SIG-M5 treated with dmso at 0.1 percent for 504 hours (cell line): ENCODE results near the gene TINAG.

Experiments used
- DNase-seq: peaks from one replicate; lab custom pipeline; 2025; ENCODE audit not compliant: unreplicated experiment; lab: John Stamatoyannopoulos, UW

Gene TINAG, protein sequence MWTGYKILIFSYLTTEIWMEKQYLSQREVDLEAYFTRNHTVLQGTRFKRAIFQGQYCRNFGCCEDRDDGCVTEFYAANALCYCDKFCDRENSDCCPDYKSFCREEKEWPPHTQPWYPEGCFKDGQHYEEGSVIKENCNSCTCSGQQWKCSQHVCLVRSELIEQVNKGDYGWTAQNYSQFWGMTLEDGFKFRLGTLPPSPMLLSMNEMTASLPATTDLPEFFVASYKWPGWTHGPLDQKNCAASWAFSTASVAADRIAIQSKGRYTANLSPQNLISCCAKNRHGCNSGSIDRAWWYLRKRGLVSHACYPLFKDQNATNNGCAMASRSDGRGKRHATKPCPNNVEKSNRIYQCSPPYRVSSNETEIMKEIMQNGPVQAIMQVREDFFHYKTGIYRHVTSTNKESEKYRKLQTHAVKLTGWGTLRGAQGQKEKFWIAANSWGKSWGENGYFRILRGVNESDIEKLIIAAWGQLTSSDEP

DNA sequence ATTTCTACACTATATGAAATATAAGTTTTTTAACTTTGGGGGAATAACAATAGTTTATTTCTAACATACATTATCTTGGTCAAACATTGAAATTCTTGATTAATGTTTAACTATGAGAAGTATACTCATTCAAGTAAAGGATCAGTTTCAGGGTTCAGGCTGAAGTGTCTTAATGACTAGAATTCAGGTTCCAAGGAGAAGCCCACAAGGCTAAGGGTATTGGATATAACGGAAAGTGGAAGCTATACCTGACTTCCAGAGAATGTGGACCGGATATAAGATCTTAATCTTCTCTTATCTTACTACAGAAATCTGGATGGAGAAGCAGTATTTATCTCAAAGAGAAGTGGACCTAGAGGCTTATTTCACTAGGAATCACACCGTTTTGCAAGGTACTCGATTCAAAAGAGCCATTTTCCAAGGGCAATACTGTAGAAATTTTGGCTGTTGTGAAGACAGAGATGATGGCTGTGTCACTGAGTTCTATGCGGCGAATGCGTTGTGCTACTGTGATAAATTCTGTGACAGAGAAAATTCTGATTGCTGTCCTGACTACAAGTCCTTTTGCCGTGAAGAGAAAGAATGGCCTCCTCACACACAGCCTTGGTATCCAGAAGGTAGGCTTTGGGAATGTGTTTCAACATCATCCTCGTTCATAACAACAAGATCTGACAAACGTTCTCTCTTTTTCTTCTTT, at the start of gene TINAG:
TINAG (plus strand) TSS at position 153 of the 697 bp plus-strand sequence; CDS start at position 263, 110 bp downstream.
- no peak for DNase-seq

DNA sequence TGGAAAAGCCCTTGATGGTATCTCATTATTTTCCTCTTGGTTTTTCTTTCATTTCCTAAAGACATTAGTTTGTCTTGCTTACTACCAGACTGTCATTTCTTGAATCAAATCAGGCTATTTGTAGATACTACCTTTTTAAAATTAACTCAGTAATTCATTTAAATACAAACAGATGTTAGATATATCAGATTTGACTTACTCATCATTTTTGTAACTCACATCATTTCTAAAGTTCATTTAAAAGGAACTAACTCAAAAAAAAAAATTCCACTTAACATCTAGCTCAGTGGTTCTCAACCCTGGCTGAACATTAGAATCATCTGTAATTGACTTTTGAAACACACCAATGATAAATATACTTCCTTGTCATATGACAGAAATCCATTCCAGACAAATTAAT, 48.2 kb upstream of the TINAG start:
- no peak for DNase-seq

DNA sequence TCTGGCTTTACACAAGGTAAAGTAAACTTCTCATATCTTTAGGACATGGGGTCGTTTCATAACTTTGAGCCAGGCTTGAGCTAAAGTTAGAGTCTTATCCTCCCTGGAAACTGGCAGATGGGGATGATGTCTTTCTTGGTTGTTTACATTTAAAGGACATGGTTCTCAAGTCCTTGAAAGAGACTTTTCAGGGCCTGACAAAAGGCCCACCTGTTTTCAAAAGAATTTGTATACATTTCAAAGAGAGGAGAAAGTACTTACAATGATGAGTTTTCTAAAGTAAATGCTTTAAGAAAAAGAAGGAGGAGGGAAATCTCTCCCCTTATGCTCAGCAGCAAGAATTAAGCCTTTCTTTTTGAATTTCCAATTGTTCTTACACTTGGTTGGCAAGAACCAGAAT, 45.7 kb upstream of the TINAG start:
- no peak for DNase-seq

DNA sequence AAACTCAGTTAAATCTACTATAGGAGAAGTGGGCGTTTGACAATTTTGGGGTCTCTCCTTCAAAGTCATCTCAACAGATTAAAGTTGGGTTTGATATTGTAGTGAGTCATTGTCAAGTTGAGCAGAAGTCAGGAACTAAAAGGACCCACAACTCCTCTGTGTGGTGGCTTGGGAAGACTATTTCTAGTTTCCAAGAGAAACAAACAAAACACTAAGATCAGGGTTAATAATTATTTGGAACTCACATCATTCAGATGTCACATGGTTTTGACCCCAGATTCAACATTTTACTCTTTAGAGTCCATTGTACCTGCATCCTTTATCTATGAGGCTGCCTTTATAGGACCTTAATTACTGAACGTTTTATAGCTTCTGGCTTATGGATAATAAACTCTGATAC, 45.3 kb upstream of the TINAG start:
- no peak for DNase-seq

DNA sequence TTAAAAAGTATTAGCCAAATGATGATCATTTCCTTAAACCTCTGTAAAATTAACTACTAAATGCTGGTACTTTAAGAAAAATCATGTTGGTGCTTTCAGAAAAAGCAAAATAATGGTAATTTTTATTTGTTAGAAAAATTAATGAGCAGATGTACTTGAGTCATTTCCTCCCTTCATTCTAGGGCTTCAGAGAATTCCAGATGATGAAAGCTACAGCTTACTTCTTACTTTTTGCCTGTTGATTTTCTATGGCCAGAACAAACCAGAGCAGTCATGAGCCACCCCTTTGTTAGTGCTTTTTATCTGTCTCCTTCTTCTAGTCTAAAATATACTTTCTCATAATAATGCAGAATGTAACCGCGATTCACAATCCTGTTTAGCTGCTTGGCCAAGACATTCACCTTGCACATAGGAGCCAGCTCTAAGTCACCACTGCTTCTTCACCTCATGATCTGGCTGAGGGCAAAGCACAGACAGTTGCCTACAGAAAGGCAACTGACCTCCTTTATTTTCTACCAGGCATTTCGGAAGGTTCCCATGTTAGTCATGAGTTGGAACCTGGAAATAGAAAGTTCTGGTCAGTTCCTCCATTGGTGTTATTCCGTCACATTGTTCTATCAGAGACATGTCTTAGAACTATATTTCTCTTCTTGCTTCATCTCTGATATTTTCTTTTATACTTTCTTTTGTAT, 43.5 kb upstream of the TINAG start:
- DNase-seq: no peak

DNA sequence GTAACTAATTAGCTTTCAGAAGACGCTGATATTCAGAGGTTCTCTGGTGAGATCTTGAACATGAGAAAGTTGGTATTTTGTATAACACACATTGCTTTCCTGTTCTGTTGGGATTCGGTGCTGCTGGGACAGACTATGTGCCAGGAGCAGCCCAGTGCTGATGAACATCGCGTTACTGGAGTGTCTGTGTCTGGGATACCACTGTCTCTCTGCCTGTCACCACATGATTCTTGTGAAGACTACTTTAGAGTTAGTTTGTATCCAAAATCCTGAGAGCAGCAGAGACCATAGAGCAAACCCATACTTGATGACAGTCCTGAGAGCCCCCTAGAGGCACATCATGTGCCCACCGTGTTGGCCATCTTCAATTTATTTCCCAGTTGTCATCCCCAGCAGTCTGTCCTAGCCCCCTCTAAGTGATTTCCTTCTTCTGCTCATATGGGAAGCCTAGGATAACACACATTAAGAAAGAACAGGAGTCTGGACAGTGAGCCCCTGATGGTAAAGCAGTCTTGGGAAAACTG, 41.8 kb upstream of the TINAG start:
- no peak for DNase-seq

DNA sequence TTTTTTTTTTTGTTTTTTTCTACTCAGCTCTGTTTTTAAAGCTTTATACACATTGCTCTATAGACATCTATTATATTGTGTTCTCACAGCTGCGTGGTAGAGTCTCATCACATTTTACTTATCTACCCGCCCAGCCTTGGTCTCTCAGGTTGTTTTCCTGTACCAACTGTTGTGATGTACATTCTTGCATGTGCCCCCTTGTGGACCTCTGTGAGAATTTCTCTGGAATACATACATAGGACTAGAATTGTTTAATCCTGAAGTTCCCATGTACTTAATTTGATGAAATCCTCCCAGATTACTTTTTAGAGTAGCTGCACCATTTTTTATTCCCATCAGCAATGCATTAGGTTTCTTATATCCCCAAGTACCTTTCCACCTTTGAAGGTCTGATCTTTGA, 40.4 kb upstream of the TINAG start:
- DNase-seq: peak; percentile 16

DNA sequence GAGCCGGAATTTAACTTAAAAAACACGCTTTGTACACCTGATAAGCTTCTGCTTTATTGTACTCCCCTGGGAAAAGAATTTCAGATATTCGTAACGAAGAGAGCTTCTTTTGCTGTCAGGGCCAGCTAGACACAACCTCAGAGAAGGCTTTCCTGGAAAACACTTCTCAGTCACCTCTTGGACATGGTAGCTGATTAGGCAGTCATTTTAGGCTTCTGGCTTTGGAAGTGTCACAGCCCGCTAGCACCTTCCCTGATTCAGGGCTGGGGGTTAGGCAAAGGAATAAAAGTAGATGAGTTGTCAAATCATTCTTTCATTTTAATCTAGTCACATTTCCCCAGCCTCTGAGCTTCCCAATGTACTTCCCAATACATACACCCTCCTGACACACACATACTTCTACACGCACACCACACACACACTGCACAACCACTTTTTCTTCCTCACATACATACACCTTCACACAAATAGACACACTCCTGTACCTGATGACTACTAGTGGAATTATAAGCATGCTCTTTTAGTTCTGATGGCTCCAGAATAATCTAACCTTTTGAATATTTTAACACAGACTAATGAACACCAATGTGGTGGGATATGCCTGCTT, 34.9 kb upstream of the TINAG start:
- no peak for DNase-seq

DNA sequence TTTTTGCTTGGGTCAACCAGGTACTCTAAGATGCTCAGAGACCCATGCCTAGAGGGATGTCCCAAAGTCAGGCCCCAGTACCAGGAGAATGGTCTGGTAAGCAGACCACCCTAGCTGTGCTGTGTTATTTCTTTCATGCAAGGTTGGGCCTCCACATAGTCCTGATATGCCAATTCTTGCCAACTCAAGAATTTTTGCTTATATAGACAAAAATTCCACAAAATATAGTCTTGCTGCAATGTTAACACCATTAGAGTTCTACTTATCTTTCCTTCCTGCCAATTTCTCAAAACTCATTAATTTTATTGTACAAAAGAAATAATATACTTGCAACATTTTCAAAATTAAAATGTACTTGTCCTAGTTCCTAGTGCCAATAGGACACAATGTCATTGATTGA, 33.9 kb upstream of the TINAG start:
- DNase-seq: no peak

DNA sequence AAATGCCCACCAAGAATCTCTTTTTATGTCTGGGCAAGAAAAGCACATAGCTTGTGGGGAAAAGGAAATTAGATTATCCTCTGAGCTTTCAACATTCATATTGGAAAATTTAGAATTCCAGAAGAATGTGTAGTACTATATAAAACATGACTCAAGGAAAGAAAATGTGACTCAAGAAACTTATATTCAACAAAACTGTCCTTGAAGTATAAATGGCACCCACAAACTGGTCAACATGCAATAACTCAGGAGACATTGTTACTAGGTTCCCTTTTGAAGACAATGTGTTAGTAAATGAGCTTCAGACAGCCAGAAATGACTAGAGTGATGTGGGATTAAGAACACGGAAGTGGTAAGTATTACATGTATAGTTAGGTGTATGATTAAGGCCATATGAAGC, 26.1 kb upstream of the TINAG start:
- DNase-seq: no peak

DNA sequence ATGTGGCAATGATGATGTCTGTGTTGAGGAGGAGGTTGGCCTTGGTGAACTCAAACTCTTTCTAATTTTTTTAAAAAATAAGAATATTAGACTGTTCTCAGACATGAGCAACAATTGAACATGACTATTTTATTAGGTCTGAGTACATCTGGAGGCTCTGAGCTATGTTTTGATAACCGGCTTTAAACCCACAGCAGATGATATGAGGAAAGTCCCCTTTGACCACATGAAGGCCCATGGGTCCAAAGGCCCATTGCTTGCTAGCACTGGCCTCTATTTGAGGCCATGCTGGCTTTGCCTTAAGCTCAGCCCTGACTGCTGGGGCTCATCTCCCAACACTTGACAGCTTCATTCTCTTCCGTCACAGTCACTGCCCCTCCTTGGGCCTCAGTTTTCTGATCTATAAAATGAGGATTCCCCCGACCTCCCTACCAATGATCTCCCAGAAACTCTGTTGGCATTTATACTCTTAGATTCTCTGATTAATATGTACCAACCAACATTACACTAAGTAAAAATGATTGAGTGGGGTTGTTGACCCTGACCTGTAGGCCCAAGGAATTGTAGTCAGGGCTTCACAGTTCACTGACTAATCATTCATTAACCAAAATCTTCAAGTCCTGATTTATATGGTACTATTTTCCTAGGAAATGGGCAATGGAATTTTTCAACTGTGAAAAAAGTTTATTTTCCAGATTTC, 23.9 kb upstream of the TINAG start:
- no peak for DNase-seq

DNA sequence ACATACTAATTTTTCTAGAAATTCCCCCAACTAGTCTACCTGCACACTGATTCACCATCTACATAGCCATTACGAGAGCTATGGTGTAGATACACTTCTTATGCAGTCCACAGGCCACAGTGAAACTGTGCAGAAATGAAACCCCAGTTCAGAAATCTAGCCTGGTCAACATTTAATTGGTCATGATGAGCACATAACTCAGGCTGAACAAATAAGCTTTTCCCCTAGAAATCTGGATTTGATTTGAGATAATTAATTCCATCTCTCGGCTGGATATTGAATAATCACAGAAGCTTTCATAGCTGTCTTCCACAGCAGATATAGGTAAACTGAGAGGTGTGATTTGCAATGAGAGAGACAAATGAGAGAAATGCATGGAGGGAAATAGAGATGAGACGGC, 22.6 kb upstream of the TINAG start:
- no peak for DNase-seq

DNA sequence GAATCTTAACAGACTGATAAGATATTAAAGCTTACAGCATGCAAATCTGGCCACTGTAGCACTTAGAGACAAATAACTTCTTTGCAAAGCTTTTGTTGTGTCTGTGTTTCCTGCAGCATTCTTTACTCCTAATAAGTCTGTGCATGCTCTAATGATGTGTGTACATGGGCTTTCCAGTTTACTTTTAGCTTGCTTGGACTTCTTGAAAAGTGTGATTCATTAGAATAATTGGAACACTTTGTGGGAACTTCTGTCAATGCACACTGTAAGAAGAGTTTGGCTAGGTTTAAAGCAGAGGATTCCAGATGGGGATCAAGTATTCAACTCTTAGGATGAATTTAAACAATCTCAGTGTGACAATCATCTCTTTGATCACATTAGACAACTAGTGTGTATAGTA, 22.1 kb upstream of the TINAG start:
- no peak for DNase-seq

DNA sequence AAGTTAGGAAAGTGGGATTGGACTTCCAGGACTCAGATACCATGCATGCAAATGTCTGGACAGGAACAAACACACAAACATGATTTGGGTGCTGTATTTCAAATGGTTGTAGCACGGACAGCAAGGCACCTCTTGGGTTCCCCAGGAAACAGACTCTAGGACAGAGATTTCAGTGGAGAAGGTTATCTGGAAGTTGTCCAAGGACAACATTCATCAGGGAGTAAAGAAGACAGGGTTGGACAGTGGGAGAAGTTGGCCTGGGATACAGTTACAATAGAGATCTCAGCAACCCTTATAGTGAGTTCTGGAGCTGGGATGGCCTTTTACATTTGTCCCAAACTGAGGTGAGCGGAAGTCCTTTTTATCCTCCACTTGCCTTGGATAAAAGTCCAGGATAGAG, 19.8 kb upstream of the TINAG start:
- DNase-seq: no peak

DNA sequence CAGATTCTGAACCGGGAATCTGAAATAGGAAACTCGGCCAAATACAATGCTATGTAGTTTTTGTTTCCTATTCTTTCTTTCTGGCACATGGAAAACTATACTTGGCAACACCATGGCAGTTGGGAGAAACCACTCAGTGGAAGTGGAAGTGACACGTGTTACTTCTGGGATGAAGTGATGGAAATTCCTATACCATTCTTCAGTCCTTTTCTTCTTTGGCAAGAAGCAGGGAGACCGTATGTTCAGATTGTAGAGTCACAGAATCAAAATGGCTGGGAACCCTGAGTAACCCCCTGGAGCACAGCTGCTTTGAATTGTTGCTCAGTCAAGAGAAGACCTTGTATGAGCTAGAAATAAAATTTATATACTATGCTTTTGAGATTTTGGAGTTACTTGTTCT, 18.8 kb upstream of the TINAG start:
- no peak for DNase-seq

DNA sequence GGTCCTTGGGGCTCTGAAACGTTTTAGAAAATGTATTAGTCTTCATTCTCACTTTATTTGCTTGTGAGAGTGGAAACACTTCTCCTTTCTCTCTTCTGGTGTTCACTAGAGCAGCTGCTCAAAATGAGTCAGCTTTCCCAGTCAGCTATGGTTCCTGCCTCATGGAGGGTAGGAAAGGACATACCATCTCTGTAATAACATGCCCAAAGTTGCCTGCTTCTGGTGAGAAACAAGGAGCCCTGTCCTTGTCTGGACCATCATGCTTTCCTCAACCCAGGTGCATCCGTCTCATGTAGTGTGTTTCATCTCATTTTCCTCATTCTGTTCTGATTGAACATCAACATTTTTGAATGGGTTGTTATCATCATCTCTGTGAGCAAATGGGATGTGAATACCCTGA, 17.1 kb upstream of the TINAG start:
- DNase-seq: peak; percentile 5

DNA sequence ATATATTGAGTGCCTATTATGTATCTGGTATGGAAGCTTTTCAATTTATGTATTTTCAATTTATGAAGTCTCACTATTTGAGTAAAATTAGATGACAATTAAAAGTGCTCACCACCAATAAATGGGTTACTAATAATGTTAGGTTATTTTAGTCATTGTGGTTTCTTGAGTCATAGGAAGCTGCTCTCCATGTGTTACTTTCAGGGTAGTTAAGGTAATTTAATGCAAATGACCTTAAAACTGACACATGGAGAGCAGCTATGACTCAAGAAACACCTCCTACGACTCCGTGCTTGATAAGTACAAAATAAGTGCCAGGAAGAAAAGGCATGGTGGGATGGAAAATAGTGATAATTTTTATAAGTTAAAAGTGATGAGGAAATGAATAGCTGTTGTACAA, 16.5 kb upstream of the TINAG start:
- DNase-seq: no peak

DNA sequence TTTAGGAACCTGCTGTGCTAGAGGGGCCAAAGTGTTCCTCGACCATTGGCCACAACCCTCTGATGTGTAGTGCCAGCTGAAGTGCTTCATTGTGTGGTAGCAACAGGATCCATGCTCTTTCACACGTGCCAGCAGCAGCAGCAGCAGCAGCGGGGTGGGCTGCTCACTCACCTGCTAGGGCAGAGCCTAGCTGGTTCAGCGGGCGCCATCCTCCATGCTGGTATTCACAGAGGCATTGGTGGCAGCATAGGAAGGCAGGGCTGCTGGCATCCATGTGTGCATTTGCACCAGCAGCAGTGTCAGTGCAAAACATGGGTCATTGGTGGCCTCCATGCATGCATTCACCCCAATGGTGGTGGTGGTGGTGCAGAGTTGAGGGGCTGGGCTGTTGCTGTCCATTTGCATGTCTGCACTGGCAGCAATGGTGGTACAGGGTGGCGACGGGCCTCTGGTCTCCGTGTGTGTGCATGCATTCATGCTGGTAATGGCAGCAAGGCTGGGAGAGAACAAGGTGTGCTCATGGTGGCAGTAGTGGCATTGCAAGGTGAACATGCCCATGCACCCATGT, 13.2 kb upstream of the TINAG start:
- DNase-seq: no peak

DNA sequence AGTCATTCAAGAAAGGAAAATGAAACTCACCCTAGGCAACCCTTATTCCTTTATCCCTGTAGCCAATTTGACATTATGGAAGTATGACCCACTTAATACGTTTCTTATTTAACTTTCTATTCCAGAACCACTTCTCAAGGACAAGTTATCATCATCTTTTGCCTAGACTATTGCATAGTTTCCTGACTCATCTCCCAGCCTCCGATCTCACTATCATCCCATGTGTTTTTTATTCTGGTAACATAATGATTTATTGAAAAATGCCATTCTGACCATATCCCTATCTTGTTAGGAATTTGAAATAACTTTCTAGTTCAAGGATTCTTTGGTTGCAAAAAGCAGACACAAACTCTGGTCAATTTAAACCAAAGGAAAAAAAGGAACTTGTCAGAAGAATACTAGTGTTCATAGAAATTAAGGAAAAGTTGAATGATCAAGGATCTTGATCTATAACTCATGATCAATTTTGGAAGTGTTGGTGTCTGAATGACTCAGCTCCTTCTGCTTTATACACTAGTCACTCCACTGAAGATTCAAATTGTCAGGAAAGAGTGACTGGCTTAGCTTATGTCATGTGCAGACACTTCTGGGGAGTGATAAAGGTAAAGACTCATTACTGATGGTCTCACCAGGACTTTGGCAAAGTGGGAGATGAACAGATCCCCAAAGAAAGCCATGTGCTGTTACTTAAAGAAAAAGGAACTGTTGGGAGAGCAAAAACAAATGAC, 8.5 kb upstream of the TINAG start:
- DNase-seq: no peak

DNA sequence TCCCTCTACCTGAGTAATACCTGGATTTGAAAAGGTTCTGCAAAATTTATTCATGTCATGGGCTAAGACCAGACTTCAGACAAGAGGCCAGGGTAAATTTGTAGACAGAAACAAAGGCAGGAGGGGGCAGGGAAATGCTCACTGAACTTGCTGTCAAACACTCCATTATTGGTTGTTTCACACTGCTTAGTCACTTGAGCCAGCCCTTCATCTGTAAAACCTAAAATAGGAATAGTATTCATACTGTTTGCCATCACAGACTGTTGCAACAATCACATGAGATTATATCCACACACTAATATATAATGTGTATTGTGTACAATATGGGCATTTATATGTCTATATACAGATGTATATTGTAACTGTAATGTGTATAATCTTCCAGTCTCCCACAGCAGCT, 6.5 kb upstream of the TINAG start:
- no peak for DNase-seq
